ENCODE measurements around the gene EID3. TPM values are rescaled to one million over a fixed set of nuclear protein-coding genes. Genes with fewer than 3 reads are reported as not detected.

EID3 gene
- total RNA-seq, 1 experiment from 2014 or later = 0.63 TPM

DNA sequence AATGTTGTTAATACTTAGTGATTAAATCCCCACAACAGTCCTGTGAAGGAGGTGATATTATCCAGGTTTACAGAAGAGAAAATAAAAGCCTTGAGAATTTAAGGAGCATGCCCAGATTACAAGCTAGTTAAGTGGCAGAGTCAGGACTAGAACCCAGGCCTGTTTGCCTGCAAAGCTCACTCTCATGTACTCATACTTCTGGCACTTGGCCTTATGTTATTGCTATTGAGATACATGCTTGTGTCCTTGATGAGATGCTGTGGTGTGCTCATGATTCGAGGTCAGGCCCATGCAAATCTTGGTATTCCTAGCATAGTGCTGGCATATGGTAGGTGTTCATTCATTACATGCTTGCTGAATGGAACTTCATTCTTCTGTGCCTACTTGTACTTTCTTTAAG lies 7.6 kb upstream of the EID3 start:
- Histone ChIP-seq H3K9me3 (replicated peaks) (no peaks in the 10 kb centered on the region), H3K27ac (no peak overlapping the region), H3K36me3 (peaks cover 26% of the 10 kb centered on the region), H3K27me3 (no peaks in the 10 kb centered on the region), H3K4me1 (no peaks in the 10 kb centered on the region), H3K4me3 (no peak overlapping the region)
- DNase-seq = no peak

DNA sequence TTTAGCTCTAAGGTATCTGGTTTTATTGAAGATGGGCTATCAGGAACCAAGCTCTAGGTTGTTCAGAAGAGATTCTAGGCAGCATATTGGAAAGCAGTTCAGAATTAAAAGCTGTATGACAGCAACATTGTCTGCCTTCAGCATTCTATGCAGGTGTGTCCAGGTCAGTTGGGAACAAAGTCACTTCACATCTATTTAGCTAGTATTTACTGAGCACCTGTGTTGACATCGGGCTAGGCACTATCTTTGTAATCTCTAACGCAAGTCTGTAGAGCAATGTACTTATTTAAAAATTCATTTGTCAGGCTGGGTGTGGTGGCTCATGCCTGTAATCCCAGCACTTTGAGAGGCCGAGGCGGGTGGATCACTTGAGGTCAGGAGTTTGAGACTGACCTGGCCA lies 6.8 kb upstream of the EID3 start:
- no peaks in the 10 kb centered on the region; the same call in 1 of the 2 replicates for H3K9me3 ChIP-seq (replicated peaks)
- peaks cover 23% of the 10 kb centered on the region for H3K36me3 ChIP-seq
- no peak overlapping the region for H3K4me3 ChIP-seq
- no peak overlapping the region for H3K27ac ChIP-seq
- no peaks in the 10 kb centered on the region for H3K27me3 ChIP-seq
- no peak for DNase-seq
- H3K4me1 ChIP-seq = no peaks in the 10 kb centered on the region

DNA sequence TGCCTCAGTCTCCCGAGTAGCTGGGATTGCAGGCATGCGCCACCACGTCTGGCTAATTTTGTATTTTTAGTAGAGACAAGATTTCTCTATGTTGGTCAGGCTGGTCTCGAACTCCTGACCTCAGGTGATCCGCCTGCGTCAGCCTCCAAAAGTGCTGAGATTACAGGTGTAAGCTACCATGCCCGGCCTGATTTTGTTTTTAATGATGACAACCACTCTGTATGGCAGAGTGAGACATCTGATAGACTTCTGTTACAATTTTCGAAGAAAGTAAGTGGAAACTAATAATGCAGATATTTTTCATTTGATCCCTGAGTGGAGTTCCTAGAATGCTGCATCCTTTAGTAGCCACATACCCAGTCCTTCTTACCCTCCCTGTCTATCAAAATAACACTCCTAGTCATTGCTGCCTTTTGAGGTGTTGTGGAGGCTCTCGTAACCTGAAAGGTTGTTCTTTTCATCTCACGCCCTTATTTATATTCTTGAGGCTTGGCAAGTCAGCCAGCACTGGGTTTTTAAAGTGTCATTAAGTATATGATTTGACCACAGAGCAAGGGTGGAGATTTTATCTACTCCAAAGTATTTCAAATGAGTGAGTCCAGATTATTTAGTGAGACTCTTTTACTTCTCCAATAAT lies 5.9 kb upstream of the EID3 start:
- no peak for DNase-seq
- Histone ChIP-seq H3K27ac (no peak overlapping the region), H3K4me1 (no peaks in the 10 kb centered on the region), H3K9me3 (replicated peaks) (no peaks in the 10 kb centered on the region; the same call in 1 of the 2 replicates), H3K36me3 (peaks cover 19% of the 10 kb centered on the region), H3K4me3 (no peak overlapping the region), H3K27me3 (no peaks in the 10 kb centered on the region)

DNA sequence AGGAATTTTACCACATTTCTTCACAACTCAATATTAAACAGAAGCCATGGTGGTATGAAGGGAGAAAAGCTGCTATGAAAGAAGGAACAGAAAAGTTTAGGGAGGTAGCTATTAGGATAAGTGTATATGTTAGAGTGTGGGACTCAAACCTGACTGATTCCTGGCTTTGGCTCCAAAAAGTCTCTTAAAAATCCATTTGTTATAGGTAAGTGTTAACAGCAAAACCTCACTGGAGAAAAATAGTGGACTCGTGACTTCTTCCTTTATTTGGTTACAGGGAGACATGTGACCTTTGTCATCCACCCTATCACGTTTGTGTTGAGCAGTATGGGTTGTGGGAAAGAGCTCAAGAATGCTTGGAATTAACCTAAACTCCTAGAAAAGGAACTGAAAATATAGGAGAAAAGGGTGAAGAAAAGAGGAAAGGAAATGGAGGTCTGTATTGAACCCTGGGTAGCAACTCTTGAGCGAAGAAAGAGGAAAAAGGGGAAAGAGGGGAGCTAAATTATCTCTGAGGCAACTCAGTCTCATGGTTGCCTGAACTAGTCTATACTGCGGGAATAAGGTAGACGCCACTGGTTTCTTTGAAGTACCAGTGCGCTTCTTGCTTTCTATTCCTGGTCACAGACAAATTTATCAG lies 3.6 kb upstream of the EID3 start:
- Histone ChIP-seq H3K27me3 (no peaks in the 10 kb centered on the region), H3K36me3 (peaks cover 22% of the 10 kb centered on the region), H3K4me3 (no peak overlapping the region), H3K27ac (no peak overlapping the region), H3K4me1 (no peaks in the 10 kb centered on the region), H3K9me3 (replicated peaks) (no peaks in the 10 kb centered on the region; the same call in 1 of the 2 replicates)
- DNase-seq = no peak

DNA sequence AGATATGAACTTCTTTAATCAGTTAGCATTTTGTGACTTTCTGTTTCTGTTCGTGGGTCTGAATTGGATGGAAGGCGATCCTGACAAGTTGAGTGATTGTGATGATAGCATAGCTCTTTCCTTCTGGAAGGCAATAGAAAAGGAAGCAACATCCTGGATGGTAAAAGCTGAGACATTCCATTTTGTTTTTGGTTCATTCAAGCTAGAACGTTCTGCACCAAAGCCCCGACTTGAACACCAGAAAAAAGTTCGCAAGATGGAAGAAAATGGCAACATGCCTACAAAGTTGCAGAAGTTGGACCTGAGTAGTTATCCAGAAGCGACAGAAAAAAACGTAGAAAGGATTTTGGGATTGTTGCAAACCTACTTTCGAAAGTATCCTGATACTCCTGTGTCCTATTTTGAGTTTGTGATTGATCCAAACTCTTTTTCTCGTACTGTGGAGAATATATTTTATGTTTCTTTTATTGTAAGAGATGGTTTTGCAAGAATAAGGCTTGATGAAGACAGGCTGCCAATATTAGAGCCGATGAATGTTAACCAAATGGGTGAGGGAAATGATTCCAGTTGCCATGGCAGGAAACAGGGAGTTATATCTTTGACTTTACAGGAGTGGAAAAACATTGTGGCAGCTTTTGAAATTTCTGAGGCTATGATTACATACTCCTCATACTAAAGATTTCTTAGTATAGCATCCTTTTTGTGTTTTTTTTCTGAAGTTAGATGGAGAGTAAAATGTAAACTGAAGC lies 896 bp downstream of the EID3 start:
- Histone ChIP-seq H3K9me3 (replicated peaks) (no peaks in the 10 kb centered on the region; the same call in 1 of the 2 replicates), H3K27me3 (no peaks in the 10 kb centered on the region), H3K4me3 (no peak overlapping the region), H3K27ac (no peak overlapping the region), H3K4me1 (no peaks in the 10 kb centered on the region), H3K36me3 (peaks cover 13% of the 10 kb centered on the region)
- no peak for DNase-seq

DNA sequence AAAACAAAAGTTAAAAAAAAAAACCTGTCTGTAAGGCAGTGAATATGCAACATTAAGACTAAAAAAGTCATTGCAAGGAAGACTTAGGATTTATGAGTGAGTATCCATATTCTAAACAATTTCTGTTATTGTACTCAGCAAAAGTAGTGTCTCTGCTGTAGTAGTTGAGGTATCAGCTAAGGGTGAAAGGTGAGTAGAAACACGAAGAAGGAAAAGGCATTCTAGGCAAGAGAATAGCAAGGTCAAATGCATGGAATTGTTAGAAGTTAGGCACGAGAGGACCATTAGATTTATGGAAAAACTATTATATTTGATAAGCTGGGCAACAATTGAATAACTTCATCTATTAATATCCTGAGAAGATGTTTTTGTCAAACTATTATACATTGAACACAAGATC lies 1.8 kb downstream of the EID3 start:
- no peaks in the 10 kb centered on the region for H3K4me1 ChIP-seq

DNA sequence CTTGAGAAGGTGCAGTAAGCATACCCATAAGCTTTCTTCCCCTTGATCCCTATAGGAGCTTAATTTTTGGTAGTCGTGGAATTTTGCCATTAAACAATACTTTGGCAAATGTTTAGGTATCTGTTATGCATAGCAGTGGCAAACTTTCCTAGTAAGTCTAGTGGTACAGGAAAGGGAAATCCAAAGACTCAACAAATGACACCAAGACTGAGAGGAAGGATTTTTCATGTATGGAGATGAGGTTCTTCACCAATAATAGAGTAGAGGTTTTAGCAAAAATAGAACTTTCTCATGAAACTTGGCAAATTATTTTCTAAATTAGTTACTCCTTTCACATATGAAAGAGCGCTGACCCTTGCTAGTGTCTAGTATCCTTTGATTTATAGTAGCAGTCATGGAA lies 2.8 kb downstream of the EID3 start:
- H3K27ac ChIP-seq = no peak overlapping the region

More for the DNA sequence above, 1.8 kb downstream of the EID3 start:
- Histone ChIP-seq H3K9me3 (replicated peaks) (no peaks in the 10 kb centered on the region; the same call in 1 of the 2 replicates), H3K36me3 (peaks cover 13% of the 10 kb centered on the region), H3K4me3 (no peak overlapping the region), H3K27ac (no peak overlapping the region), H3K27me3 (no peaks in the 10 kb centered on the region)
- DNase-seq = no peak

DNA sequence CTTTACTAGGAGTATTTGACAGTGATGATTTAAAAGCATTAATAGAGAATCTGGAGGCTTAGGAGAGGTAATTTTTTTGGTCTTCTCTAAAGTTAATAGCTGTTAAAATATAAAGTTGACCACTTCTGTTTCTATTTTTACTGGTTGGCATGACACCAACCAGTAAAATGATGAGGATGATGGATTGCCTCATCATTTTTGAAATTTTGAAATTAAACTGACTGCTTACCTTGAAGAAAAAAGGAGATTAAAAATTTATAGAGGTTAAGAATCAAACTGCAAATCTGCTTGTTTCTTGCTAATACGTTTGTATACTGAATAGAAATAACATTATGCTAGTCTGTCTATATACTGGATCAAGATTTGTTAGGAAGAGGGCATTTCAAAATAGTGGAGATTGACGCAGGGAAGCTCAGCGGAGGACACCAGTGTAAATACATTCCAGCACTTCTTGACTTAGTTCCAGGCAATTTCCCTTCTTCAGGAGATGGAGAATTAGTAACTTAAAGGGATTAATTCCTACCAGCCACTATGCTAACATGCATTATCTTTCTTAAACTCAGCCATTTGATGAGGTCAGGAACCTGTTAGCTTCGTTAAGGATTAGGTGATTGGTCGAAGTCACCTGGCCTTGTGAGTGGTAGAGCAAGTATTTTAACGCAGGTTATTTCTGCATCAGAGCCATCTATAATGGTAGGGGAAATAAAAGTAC lies 3.6 kb downstream of the EID3 start:
- Histone ChIP-seq H3K27ac (no peak overlapping the region), H3K36me3 (peaks cover 19% of the 10 kb centered on the region), H3K4me3 (no peak overlapping the region), H3K4me1 (no peaks in the 10 kb centered on the region), H3K27me3 (no peaks in the 10 kb centered on the region), H3K9me3 (replicated peaks) (no peaks in the 10 kb centered on the region)
- no peak for DNase-seq

More for the DNA sequence above, 2.8 kb downstream of the EID3 start:
- Histone ChIP-seq H3K4me1 (no peaks in the 10 kb centered on the region), H3K4me3 (no peak overlapping the region), H3K9me3 (replicated peaks) (no peaks in the 10 kb centered on the region; the same call in 1 of the 2 replicates), H3K36me3 (peaks cover 15% of the 10 kb centered on the region), H3K27me3 (no peaks in the 10 kb centered on the region)
- no peak for DNase-seq

DNA sequence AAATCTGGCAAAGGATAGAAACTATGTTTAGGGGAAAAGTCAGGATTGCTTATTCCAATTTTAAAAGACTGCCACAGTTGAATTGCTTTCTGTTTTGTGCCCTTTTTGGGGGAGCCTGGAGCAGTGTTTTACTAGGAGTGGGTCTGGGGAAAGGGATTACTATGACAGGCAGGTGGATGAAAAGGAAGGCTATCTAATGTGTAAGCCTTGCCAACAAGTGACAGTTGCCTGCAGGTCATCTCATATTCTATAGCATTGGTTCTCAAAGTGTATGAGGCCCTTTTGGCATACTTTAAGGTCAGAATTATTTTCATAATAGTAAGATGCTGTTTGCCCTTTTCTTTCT lies 4.1 kb downstream of the EID3 start:
- DNase-seq = no peak
- Histone ChIP-seq H3K27ac (no peak overlapping the region), H3K36me3 (peaks cover 24% of the 10 kb centered on the region), H3K4me1 (no peaks in the 10 kb centered on the region), H3K9me3 (replicated peaks) (no peaks in the 10 kb centered on the region), H3K4me3 (no peak overlapping the region), H3K27me3 (no peaks in the 10 kb centered on the region)

DNA sequence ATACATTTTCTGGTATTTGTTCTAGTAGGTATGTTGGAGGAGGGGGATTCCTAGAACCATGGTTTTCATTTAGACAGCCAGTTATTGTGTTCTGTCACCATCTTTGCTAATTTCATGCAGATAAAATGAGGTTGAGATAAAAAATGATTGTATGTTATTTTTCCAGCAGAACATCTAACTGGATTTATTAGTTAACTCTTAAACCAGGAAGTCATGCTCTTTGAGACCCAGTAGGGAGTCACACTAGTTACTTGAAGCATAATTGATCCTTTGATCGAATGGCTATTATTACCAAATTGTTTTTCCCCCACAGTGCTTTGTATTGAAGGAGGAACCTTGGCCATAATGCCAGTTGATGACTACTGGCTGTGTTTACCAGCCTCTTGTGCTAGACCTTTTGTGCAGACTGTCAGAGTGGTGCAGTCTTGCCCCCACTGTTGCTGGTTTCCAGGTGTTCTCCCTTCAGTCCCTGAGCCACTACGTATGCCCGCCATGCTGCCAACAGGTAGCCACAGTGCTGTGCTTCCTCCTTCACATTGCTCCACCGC lies 6.0 kb downstream of the EID3 start:
- peaks cover 36% of the 10 kb centered on the region for H3K36me3 ChIP-seq
- no peak for DNase-seq

DNA sequence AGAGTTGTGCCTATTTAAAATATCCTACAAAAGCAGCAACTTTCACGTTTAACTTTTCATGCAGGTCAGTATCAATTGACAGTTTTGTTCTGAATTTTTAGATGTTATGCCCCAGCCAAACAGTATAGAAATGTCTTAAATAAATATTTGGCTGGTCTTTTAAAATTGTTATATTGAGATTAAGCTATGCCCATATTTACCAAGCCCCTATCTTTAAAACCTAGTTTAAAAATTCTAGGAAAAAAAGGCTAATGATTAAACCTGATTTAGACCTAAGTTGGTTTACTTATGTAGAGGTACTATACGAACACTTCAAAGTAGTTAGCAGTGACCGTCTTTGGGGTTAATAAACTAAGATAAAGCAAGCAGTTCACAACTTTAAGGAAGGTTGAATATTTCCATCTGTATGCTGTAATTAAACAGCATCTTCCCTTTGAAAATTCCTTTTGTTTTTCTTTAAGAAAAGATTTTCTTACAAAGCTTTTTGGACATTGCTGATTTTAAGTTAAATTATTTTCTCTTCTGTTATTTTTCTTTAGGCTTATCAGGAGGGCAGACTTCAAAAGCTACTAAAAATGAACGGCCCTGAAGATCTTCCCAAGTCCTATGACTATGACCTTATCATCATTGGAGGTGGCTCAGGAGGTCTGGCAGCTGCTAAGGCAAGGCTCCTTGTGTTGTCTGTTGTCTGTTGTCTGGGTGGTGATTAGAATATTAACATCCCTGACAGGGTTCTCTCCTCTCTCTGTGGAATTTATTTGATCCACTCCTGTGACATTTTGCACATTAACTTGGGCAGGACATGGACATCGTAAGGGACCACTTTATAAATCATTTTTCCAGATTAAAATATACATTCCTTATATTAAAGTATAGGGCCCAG lies 7.5 kb downstream of the EID3 start:
- Histone ChIP-seq H3K4me3 (no peak overlapping the region), H3K27me3 (no peaks in the 10 kb centered on the region), H3K9me3 (replicated peaks) (no peaks in the 10 kb centered on the region), H3K27ac (no peak overlapping the region), H3K36me3 (peaks cover 39% of the 10 kb centered on the region), H3K4me1 (no peaks in the 10 kb centered on the region)
- DNase-seq = no peak

More for the DNA sequence above, 6.0 kb downstream of the EID3 start:
- Histone ChIP-seq H3K4me3 (no peak overlapping the region), H3K4me1 (no peaks in the 10 kb centered on the region), H3K9me3 (replicated peaks) (no peaks in the 10 kb centered on the region), H3K27ac (no peak overlapping the region), H3K27me3 (no peaks in the 10 kb centered on the region)

DNA sequence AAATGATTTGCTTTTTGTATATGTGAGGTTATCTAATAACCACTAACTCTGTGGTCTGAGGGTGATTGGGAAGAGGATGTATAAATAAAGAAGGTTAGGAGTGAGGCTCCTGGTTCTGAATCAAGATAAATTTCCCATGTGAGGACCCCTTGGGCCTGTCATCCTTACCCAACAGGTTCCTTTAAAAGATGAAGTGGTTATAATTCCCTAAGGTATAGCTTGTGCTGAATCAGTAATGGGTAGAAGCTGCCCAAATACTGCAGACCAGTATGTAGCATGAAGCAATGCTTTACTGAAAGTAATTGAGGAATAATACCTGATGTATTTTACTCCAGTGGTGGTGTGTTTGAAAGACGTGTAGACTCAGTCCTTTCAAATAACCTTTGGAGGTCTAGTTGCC lies 8.7 kb downstream of the EID3 start:
- Histone ChIP-seq H3K27ac (no peak overlapping the region), H3K9me3 (replicated peaks) (no peaks in the 10 kb centered on the region), H3K27me3 (no peaks in the 10 kb centered on the region), H3K4me3 (no peak overlapping the region), H3K36me3 (peaks cover 47% of the 10 kb centered on the region), H3K4me1 (no peaks in the 10 kb centered on the region)
- DNase-seq = no peak

DNA sequence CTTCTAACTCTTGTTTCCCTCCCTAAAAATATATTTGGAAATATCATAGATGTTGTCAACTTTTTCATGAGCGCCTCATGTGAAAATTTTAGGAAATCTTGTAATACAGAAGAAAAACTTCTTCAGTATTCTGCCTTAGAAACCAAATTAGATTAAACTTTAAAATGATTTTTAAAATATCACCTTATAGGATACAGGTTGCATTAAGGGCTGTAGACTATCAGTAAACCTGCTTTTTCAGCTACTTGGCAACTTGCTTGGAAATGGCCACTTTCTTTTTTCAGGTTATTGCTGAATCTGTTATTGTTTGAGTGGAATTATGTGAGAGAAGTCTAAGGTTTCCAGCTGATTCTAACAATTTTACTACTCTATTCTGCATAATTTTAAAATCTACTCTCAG lies 9.1 kb downstream of the EID3 start:
- no peak for DNase-seq
- Histone ChIP-seq H3K36me3 (peaks cover 51% of the 10 kb centered on the region), H3K4me3 (no peak overlapping the region), H3K4me1 (no peaks in the 10 kb centered on the region), H3K9me3 (replicated peaks) (no peaks in the 10 kb centered on the region), H3K27ac (no peak overlapping the region), H3K27me3 (no peaks in the 10 kb centered on the region)
